22Rv1 (cell line): ENCODE results near the gene FAM47B.
A peak's percentile ranks its signal among the peaks of the same experiment; 100 is the strongest.

Experiments used
- ZFX ChIP-seq: fragments of 450-650 bp; IDR thresholded peaks from 2 replicates; pipeline ENCODE4 v1.6.1; 2017; ENCODE audit warnings: antibody characterized with exemption, borderline replicate concordance
- TF ChIP-seq, protein P1 (sequence below): fragments of 450-650 bp; IDR thresholded peaks from 2 replicates; pipeline ENCODE4 v1.5.1; 2017; ENCODE audit warnings: mild to moderate bottlenecking

DNA sequence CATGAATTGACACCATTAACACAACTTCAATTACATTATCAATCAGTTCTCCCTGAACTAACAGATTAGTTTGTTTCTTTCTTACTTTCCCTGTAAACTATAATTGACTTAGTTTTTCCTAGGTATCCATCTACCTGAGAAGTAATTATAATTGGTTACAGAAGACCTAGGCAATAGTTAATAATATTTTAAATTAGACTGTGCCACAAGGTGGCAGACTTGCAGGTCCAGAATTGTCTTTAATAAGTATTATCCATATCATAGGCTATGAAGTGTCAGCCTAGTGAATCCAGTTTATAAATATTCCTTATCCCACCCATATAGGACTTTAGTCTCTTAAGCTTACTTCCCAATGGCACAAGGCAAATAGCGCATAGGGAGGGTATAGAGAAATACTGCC is 48.9 kb upstream of the FAM47B start:
- TF ChIP-seq, protein P1, sequence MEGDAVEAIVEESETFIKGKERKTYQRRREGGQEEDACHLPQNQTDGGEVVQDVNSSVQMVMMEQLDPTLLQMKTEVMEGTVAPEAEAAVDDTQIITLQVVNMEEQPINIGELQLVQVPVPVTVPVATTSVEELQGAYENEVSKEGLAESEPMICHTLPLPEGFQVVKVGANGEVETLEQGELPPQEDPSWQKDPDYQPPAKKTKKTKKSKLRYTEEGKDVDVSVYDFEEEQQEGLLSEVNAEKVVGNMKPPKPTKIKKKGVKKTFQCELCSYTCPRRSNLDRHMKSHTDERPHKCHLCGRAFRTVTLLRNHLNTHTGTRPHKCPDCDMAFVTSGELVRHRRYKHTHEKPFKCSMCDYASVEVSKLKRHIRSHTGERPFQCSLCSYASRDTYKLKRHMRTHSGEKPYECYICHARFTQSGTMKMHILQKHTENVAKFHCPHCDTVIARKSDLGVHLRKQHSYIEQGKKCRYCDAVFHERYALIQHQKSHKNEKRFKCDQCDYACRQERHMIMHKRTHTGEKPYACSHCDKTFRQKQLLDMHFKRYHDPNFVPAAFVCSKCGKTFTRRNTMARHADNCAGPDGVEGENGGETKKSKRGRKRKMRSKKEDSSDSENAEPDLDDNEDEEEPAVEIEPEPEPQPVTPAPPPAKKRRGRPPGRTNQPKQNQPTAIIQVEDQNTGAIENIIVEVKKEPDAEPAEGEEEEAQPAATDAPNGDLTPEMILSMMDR: peak; percentile 57
- TF ChIP-seq ZFX: no peak
